NCI-H2196 treated with DMSO at 0.1 percent for 48 hours (cell line): ENCODE results near the gene OR7G3.

Experiments used
- DNase-seq: peaks from one replicate; lab custom pipeline; 2025; ENCODE audit not compliant: unreplicated experiment; lab: John Stamatoyannopoulos, UW

Gene OR7G3

GRCh38 chr19:9109959-9110358 lies 16.8 kb downstream of the OR7G3 start:
- no peak for DNase-seq

DNA sequence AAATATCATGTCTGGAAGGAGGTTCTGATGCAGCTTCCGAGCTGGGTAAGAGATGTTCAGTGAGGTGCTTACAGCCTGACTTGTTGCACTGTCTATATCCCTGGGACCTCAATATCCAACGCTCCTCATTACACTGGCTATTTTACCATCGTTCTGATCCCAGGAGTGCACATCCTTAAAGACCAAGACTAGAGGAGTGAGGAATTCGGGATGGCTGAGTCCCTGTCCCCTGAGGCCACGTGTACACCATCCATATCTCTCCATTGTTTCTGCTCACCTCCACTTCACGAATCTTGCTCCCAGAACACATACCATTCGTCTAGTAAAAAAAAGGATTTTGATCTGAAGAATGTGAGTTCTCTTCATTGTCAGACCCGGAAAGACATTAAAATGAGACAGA lies 19.4 kb downstream of the OR7G3 start, which contains the start of gene OR7G2:
Gene OR7G2, minus strand, starts transcription at position 101 of the 400 bp plus-strand sequence. CDS start 4,232 bp downstream, outside the sequence.
- no peak for DNase-seq

GRCh38 chr19:9086761-9087160 lies 40.0 kb downstream of the OR7G3 start, which contains the start of gene OR1M1:
OR1M1 (plus strand) TSS chr19:9087061; CDS start chr19:9093245, 6,184 bp downstream.
- no peak for DNase-seq

- no peak for DNase-seq
Measured at GRCh38 chr19:9078651-9079050, 48.1 kb downstream of the OR7G3 start.

DNA sequence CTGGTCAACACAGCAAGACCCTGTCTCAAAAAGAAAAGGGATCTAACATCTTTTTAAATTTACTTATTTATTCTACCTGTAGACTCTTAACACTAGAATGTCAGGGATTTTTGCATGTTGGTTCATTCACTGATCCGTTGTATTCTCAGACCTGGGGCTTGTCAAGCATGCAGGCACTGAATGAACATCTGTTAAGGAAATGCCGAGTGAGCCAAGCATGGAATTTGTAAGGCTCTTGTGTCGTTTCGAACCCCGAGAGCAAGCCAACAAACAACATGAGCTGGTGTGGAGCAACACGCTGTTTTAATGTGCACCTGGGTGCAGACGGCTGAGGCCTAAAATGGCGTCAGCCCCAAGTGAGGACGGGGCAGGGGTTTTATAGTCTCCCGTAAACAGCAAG lies 49.8 kb downstream of the OR7G3 start:
- DNase-seq, result no peak
